H9 (cell line): ENCODE data around the gene GPR153. TPM values are rescaled to one million over a fixed set of nuclear protein-coding genes. Genes with fewer than 3 reads are reported as not detected.

Experiments
- DNase-seq: peaks from one replicate; pipeline ENCODE4 v3.0.0-alpha.2; 2017
- H2AFZ ChIP-seq: one replicate; pipeline ENCODE4 v1.6.1; 2013; ENCODE audit warnings: mild to moderate bottlenecking, low read length, control low read depth, moderate library complexity
- H2AK5ac ChIP-seq: 2 replicates; pipeline ENCODE4 v1.6.1; 2013; ENCODE audit warnings: low read length, control low read depth, mixed read lengths; ENCODE audit not compliant: insufficient read length
- H2BK120ac ChIP-seq: one replicate; pipeline ENCODE4 v1.6.1; 2013; ENCODE audit warnings: low read depth, mild to moderate bottlenecking, low read length, control low read depth, inconsistent platforms; ENCODE audit not compliant: poor library complexity, severe bottlenecking
- H2BK12ac ChIP-seq: 2 replicates; pipeline ENCODE4 v1.6.1; 2013; ENCODE audit warnings: low read length, control low read depth, mixed read lengths, low read depth; ENCODE audit not compliant: insufficient read length
- H2BK15ac ChIP-seq: 2 replicates; pipeline ENCODE4 v1.6.1; 2013; ENCODE audit warnings: low read depth, low read length, control low read depth
- H2BK20ac ChIP-seq: one replicate; pipeline ENCODE4 v1.6.1; 2013; ENCODE audit warnings: low read depth, mild to moderate bottlenecking, low read length, control low read depth, inconsistent platforms; ENCODE audit not compliant: poor library complexity, severe bottlenecking
- H2BK5ac ChIP-seq: 2 replicates; pipeline ENCODE4 v1.6.1; 2013; ENCODE audit warnings: low read length, control low read depth, mixed read lengths; ENCODE audit not compliant: insufficient read length
- H3K14ac ChIP-seq: 2 replicates; pipeline ENCODE4 v1.6.1; 2013; ENCODE audit warnings: low read length, control low read depth; ENCODE audit not compliant: insufficient read depth
- H3K18ac ChIP-seq: 2 replicates; pipeline ENCODE4 v1.6.1; 2013; ENCODE audit warnings: low read depth, mild to moderate bottlenecking, mixed read lengths, low read length, control low read depth; ENCODE audit not compliant: insufficient read length
- H3K23ac ChIP-seq: 2 replicates; pipeline ENCODE4 v1.6.1; 2013; ENCODE audit warnings: low read length, control low read depth, mixed read lengths, low read depth; ENCODE audit not compliant: insufficient read length
- H3K23me2 ChIP-seq: 2 replicates; pipeline ENCODE4 v1.6.1; 2013; ENCODE audit warnings: low read depth, mild to moderate bottlenecking, mixed read lengths, low read length, control low read depth; ENCODE audit not compliant: insufficient read length, poor library complexity, severe bottlenecking
- H3K27ac ChIP-seq: 2 replicates; pipeline ENCODE4 v1.5.1; 2013; ENCODE audit warnings: low read length, control low read depth, mixed read lengths, low read depth; ENCODE audit not compliant: insufficient read length
- H3K27me3 ChIP-seq: 2 replicates; pipeline ENCODE4 v1.6.1; 2013; ENCODE audit warnings: low read length, control low read depth, inconsistent platforms; ENCODE audit not compliant: insufficient read depth
- H3K4ac ChIP-seq: 2 replicates; pipeline ENCODE4 v1.6.1; 2013; ENCODE audit warnings: low read depth, mild to moderate bottlenecking, control low read depth, inconsistent platforms, low read length, moderate library complexity
- H3K4me1 ChIP-seq: 2 replicates; pipeline ENCODE4 v1.6.1; 2013; ENCODE audit warnings: low read length, control low read depth, inconsistent platforms; ENCODE audit not compliant: insufficient read depth
- H3K4me2 ChIP-seq: 2 replicates; pipeline ENCODE4 v1.6.1; 2013; ENCODE audit warnings: low read length, control low read depth, mixed read lengths; ENCODE audit not compliant: insufficient read length, insufficient read depth
- H3K56ac ChIP-seq: 2 replicates; pipeline ENCODE4 v1.6.1; 2013; ENCODE audit warnings: low read depth, mild to moderate bottlenecking, mixed read lengths, low read length, control low read depth; ENCODE audit not compliant: insufficient read length
- H3K79me1 ChIP-seq: 2 replicates; pipeline ENCODE4 v1.6.1; 2013; ENCODE audit warnings: low read depth, mild to moderate bottlenecking, moderate library complexity, low read length, control low read depth, inconsistent platforms; ENCODE audit not compliant: insufficient read depth, poor library complexity, severe bottlenecking
- H3K79me2 ChIP-seq: 2 replicates; pipeline ENCODE4 v1.6.1; 2013; ENCODE audit warnings: low read length, control low read depth, inconsistent platforms; ENCODE audit not compliant: insufficient read depth
- H3K9ac ChIP-seq: 2 replicates; pipeline ENCODE4 v1.6.1; 2013; ENCODE audit warnings: low read length, control low read depth, mixed read lengths; ENCODE audit not compliant: insufficient read length; ENCODE audit errors: extremely low read depth
- H3K9me3 ChIP-seq: one replicate; pipeline ENCODE4 v1.6.1; 2013; ENCODE audit warnings: low read depth, low read length, inconsistent platforms; ENCODE audit not compliant: control insufficient read depth
- H3T11ph ChIP-seq: one replicate; pipeline ENCODE4 v1.6.1; 2013; ENCODE audit warnings: mild to moderate bottlenecking, low read length, control low read depth, inconsistent platforms
- H4K20me1 ChIP-seq: one replicate; pipeline ENCODE4 v1.6.1; 2013; ENCODE audit not compliant: control insufficient read depth, insufficient read length, insufficient read depth
- H4K5ac ChIP-seq: 2 replicates; pipeline ENCODE4 v1.6.1; 2013; ENCODE audit warnings: low read depth, mild to moderate bottlenecking, mixed read lengths, low read length, control low read depth; ENCODE audit not compliant: insufficient read length
- H4K8ac ChIP-seq: replicated peaks from 2 replicates; pipeline ENCODE4 v1.6.1; 2013; ENCODE audit warnings: low read length, control low read depth, mixed read lengths, low read depth; ENCODE audit not compliant: insufficient read length
- H4K91ac ChIP-seq: 2 replicates; pipeline ENCODE4 v1.6.1; 2013; ENCODE audit warnings: low read depth, mild to moderate bottlenecking, moderate library complexity, mixed read lengths, low read length, control low read depth; ENCODE audit not compliant: insufficient read length
- H3K27ac Mint-ChIP-seq, 3 experiments: 2 replicates in 2 of 3; 3 replicates in 1 of 3; pipeline ENCODE4 v1.8.0; 2020 to 2021; ENCODE audit warnings: mixed read lengths in 3 of 3, mild to moderate bottlenecking in 1 of 3, moderate library complexity in 1 of 3
- H3K27me3 Mint-ChIP-seq: 2 replicates; pipeline ENCODE4 v1.8.0; 2021; ENCODE audit warnings: low read depth, mild to moderate bottlenecking, moderate library complexity, mixed read lengths
- H3K36me3 Mint-ChIP-seq, 3 experiments: 2 replicates in 2 of 3; 3 replicates in 1 of 3; pipeline ENCODE4 v1.8.0; 2020 to 2021; ENCODE audit warnings: low read depth in 3 of 3, mixed read lengths in 3 of 3; ENCODE audit not compliant: insufficient read depth in 1 of 3
- H3K4me1 Mint-ChIP-seq, 2 experiments: 2 replicates each; pipeline ENCODE4 v1.8.0; 2020; ENCODE audit warnings: mixed read lengths in 2 of 2
- H3K4me3 Mint-ChIP-seq, 2 experiments: 2 replicates in 1 of 2; 3 replicates in 1 of 2; pipeline ENCODE4 v1.8.0; 2020 to 2021; ENCODE audit warnings: mild to moderate bottlenecking in 2 of 2, mixed read lengths in 2 of 2, moderate library complexity in 1 of 2
- H3K9me3 Mint-ChIP-seq, 2 experiments: 2 replicates in 1 of 2; 3 replicates in 1 of 2; pipeline ENCODE4 v1.8.0; 2020; ENCODE audit warnings: mild to moderate bottlenecking in 2 of 2, mixed read lengths in 2 of 2, moderate library complexity in 1 of 2
- WGBS: extraction: QIAGEN DNeasy Blood & Tissue Kit; methylation state at CpG from one replicate; pipeline ENCODE4 v1.1.7; 2013; ENCODE audit warnings: missing lambda C conversion rate, low lambda C conversion rate, mixed read lengths; ENCODE audit not compliant: insufficient read length; ENCODE audit errors: extremely low coverage; 5-methylcytosine and 5-hydroxymethylcytosine counted together
- total RNA-seq: library from RNA; stranded (reverse); gene quantifications from 2 replicates; pipeline ENCODE4 v1.2.1, GENCODE V29; 2021
- TF ChIP-seq, protein P1 (sequence below): fragments of 200-600 bp; sonication (generic); conservative IDR thresholded peaks from 3 replicates; pipeline ENCODE4 v1.8.0; 2021; ENCODE audit warnings: antibody characterized with exemption, mild to moderate bottlenecking

GPR153 gene
- total RNA-seq, 1 experiment from 2014 or later, result 8.9 TPM

DNA sequence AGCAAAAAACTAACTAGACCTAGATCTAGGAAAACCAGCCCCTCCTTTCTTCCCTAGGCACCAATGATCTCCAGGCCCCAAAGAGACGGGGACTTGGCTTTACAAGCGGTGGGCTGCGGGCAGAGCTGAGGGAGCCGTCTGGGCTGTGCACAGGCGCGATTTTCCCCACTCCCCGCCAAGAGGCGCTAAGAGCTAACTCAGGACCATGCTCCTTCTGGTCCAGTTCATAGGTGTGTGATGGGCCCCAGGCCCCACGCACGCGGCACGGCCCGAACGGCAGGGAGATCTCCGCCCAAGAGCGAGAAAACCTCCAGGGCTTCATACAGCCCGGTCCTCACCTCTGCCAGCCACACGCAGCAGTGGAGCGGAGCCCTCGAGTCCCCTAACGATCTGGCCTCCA, 7.5 kb upstream of the GPR153 start:
- Histone ChIP-seq H4K91ac (no peak overlapping the region), H3K14ac (peak overlapping the region; percentile 50; the same call in 1 of the 2 replicates), H4K5ac (no peak overlapping the region), H3T11ph (no peak overlapping the region), H4K8ac (no peak overlapping the region), H2BK15ac (no peak overlapping the region), H3K79me2 (no peaks in the 10 kb centered on the region), H3K79me1 (no peaks in the 10 kb centered on the region), H3K27ac (no peak overlapping the region), H3K4me2 (no peak overlapping the region), H3K4ac (no peak overlapping the region), H2AFZ (no peak overlapping the region), H3K27me3 (no peaks in the 10 kb centered on the region), H3K9ac (no peak overlapping the region), H2AK5ac (no peak overlapping the region), H3K18ac (no peak overlapping the region), H3K23me2 (no peaks in the 10 kb centered on the region), H2BK12ac (no peak overlapping the region), H3K23ac (no peak overlapping the region), H3K4me1 (no peaks in the 10 kb centered on the region), H3K9me3 (no peaks in the 10 kb centered on the region), H3K56ac (no peak overlapping the region), H2BK20ac (no peak overlapping the region), H2BK120ac (no peak overlapping the region), H4K20me1 (no peaks in the 10 kb centered on the region), H2BK5ac (no peak overlapping the region)
- Mint-ChIP-seq H3K4me1 (peaks cover 10 to 17% of the 10 kb centered on the region in 2 experiments), H3K36me3 (peaks cover 0 to 4% (median 0%) of the 10 kb centered on the region in 3 experiments; a peak in 1 of 7 replicates), H3K9me3 (no peaks in the 10 kb centered on the region), H3K27me3 (peaks cover 1% of the 10 kb centered on the region; the same call in 1 of the 2 replicates), H3K27ac (no peak overlapping the region), H3K4me3 (no peak overlapping the region)
- TF ChIP-seq, protein P1, sequence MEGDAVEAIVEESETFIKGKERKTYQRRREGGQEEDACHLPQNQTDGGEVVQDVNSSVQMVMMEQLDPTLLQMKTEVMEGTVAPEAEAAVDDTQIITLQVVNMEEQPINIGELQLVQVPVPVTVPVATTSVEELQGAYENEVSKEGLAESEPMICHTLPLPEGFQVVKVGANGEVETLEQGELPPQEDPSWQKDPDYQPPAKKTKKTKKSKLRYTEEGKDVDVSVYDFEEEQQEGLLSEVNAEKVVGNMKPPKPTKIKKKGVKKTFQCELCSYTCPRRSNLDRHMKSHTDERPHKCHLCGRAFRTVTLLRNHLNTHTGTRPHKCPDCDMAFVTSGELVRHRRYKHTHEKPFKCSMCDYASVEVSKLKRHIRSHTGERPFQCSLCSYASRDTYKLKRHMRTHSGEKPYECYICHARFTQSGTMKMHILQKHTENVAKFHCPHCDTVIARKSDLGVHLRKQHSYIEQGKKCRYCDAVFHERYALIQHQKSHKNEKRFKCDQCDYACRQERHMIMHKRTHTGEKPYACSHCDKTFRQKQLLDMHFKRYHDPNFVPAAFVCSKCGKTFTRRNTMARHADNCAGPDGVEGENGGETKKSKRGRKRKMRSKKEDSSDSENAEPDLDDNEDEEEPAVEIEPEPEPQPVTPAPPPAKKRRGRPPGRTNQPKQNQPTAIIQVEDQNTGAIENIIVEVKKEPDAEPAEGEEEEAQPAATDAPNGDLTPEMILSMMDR, result peak; percentile 57
- WGBS, result no CpG with 5 or more reads among the region's 21 CpGs
- peak; percentile 67 for DNase-seq
